ENCODE data around the gene MYO9A. TPM values are rescaled to one million over a fixed set of nuclear protein-coding genes. Genes with fewer than 3 reads are reported as not detected.

The MYO9A gene
- total RNA-seq, 6 experiments from 2014 or later: 25.3 to 29.1 (median 27.3) TPM

DNA sequence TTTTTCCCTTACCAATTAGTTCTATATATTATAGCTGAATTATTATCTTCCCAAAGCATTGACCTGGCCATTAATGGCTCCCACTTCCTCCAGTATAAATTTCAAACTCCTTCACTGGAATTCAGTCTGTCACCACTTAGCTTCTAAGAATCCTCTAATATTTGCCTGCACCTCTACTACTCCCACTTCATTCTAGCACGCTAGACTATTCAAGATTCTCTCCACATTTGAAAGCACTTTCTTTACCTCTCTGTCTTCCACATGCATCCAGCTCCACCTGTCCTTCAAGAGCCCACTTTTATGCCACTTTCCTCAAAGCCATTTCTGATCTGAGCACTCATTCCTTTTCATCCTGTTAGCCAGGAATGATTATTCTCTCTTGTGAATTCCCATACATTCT, 15.3 kb upstream of the MYO9A start:
- H3K27me3 Mint-ChIP-seq (ENCODE audit: insufficient read depth): no peaks in the 10 kb centered on the region; the same call in 1 of the 2 replicates
- H3K27ac Mint-ChIP-seq: no peak overlapping the region
- H3K4me1 Mint-ChIP-seq (ENCODE audit: low read depth): peaks cover 9% of the 10 kb centered on the region
- H3K4me3 Mint-ChIP-seq: no peak overlapping the region
- no peaks in the 10 kb centered on the region for H3K36me3 Mint-ChIP-seq (ENCODE audit: low read depth)
- H3K9me3 Mint-ChIP-seq: no peaks in the 10 kb centered on the region
- TF ChIP-seq, protein P1, sequence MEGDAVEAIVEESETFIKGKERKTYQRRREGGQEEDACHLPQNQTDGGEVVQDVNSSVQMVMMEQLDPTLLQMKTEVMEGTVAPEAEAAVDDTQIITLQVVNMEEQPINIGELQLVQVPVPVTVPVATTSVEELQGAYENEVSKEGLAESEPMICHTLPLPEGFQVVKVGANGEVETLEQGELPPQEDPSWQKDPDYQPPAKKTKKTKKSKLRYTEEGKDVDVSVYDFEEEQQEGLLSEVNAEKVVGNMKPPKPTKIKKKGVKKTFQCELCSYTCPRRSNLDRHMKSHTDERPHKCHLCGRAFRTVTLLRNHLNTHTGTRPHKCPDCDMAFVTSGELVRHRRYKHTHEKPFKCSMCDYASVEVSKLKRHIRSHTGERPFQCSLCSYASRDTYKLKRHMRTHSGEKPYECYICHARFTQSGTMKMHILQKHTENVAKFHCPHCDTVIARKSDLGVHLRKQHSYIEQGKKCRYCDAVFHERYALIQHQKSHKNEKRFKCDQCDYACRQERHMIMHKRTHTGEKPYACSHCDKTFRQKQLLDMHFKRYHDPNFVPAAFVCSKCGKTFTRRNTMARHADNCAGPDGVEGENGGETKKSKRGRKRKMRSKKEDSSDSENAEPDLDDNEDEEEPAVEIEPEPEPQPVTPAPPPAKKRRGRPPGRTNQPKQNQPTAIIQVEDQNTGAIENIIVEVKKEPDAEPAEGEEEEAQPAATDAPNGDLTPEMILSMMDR (IDR thresholded peaks at IDR 0.05): no peak
- DNase-seq: no peak

DNA sequence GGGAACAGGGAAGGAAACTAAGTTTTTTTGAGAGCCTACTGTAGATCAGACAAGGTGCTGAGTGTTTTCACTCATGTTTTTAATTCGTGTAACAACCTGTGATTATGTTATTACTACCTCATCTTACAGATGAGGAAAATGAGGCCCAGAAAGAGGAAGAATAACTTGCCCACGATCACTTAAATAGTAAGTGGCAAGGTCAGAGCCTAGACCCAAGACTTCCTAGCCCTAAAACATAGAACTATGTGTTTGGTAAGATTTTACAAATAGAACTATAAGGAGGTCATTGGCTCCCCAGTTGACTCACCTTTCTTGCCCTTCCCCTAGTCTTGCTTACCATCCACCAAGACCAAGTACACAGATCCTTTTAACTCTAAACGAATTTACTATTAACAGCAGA, 14.0 kb upstream of the MYO9A start:
- TF ChIP-seq, protein P1 (IDR thresholded peaks at IDR 0.05): no peak

DNA sequence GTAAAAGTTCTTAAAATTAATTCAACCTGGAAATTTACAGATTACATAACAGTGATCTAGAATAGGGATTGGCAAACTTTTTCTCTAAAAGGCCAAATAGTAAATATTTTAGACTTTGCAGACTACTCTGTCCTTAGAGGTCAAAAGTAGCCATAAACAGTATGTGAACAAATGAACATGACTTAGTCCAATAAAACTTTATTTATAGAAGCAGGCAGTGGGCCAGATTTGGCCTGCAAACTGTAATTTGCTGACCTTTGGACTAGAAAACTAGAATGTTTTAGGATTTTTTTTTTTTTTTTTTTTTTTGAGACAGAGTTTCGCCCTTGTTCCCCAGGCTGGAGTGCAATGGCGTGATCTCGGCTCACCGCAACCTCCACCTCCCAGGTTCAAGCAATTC, 12.3 kb upstream of the MYO9A start:
- TF ChIP-seq, protein P1 (IDR thresholded peaks at IDR 0.05): no peak
- Mint-ChIP-seq H3K4me3 (no peak overlapping the region), H3K36me3 (ENCODE audit: low read depth) (no peaks in the 10 kb centered on the region), H3K27me3 (ENCODE audit: insufficient read depth) (no peaks in the 10 kb centered on the region; the same call in 1 of the 2 replicates), H3K27ac (no peak overlapping the region), H3K4me1 (ENCODE audit: low read depth) (no peaks in the 10 kb centered on the region), H3K9me3 (no peaks in the 10 kb centered on the region)
- DNase-seq: no peak

More for the DNA sequence above, 14.0 kb upstream of the MYO9A start:
- Mint-ChIP-seq H3K27ac (no peak overlapping the region), H3K4me1 (ENCODE audit: low read depth) (peaks cover 9% of the 10 kb centered on the region), H3K9me3 (no peaks in the 10 kb centered on the region), H3K36me3 (ENCODE audit: low read depth) (no peaks in the 10 kb centered on the region), H3K4me3 (no peak overlapping the region), H3K27me3 (ENCODE audit: insufficient read depth) (no peaks in the 10 kb centered on the region; the same call in 1 of the 2 replicates)
- no peak for DNase-seq

DNA sequence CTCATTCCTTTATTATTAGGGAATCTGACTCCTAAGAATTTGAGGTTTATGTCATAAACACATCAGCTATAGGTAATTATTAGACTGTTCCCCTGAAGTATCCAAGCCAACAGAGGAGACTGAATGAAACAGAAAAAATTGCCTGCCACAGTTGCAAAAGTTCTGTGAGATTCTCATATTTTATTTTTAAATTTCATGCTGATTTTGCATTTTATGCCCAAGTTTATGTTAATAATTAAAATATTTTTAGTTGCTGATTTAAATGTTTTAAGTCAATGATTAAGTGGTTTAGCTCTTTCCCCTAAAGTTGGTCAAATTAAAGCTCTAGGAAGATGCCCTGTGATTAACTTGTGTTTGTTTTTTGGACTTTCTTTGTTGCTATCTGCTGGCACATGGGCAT, 10.4 kb upstream of the MYO9A start:
- Mint-ChIP-seq H3K4me1 (ENCODE audit: low read depth) (no peaks in the 10 kb centered on the region), H3K36me3 (ENCODE audit: low read depth) (no peaks in the 10 kb centered on the region), H3K9me3 (no peaks in the 10 kb centered on the region), H3K27me3 (ENCODE audit: insufficient read depth) (no peaks in the 10 kb centered on the region), H3K27ac (no peak overlapping the region), H3K4me3 (no peak overlapping the region)
- no peak for DNase-seq
- TF ChIP-seq, protein P1 (IDR thresholded peaks at IDR 0.05): no peak

DNA sequence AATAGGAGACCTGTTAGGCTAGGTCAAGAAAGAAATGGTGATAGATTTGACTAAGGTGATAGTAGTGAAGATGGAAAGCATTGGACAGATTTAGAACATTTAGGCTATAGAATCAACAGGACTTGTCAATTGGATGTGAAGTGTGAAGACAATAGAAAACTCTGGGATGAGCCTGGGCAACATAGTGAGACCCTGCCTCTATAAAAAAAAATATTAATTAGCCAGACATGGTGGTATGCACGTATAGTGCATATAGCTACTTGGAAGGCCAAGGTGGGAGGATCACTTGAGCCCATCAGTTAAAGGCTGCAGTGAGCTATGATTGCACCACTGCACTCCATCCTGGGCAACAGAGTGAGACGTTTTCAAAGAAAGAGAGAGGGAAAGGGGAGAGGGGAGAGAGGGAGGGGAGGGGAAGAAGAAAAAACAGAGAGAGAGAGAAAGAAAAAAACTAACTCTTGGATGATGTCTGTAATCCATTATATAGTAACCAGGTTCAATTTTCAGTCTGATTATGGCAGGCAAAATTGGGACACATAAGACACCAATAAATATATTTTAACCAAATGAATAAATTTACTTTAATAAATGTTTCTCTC, 9.9 kb upstream of the MYO9A start:
- TF ChIP-seq, protein P1 (IDR thresholded peaks at IDR 0.05): no peak
- Mint-ChIP-seq H3K4me1 (ENCODE audit: low read depth) (no peaks in the 10 kb centered on the region), H3K9me3 (no peaks in the 10 kb centered on the region), H3K36me3 (ENCODE audit: low read depth) (no peaks in the 10 kb centered on the region), H3K27me3 (ENCODE audit: insufficient read depth) (no peaks in the 10 kb centered on the region), H3K4me3 (no peak overlapping the region), H3K27ac (no peak overlapping the region)
- no peak for DNase-seq

Measured in HFFc6 (cell line).